ENCODE data around the gene HPSE2. TPM values are rescaled to one million over a fixed set of nuclear protein-coding genes. Genes with fewer than 3 reads are reported as not detected.

The HPSE2 gene
- total RNA-seq, 1 donor from 2014 or later: 0.10 TPM

DNA sequence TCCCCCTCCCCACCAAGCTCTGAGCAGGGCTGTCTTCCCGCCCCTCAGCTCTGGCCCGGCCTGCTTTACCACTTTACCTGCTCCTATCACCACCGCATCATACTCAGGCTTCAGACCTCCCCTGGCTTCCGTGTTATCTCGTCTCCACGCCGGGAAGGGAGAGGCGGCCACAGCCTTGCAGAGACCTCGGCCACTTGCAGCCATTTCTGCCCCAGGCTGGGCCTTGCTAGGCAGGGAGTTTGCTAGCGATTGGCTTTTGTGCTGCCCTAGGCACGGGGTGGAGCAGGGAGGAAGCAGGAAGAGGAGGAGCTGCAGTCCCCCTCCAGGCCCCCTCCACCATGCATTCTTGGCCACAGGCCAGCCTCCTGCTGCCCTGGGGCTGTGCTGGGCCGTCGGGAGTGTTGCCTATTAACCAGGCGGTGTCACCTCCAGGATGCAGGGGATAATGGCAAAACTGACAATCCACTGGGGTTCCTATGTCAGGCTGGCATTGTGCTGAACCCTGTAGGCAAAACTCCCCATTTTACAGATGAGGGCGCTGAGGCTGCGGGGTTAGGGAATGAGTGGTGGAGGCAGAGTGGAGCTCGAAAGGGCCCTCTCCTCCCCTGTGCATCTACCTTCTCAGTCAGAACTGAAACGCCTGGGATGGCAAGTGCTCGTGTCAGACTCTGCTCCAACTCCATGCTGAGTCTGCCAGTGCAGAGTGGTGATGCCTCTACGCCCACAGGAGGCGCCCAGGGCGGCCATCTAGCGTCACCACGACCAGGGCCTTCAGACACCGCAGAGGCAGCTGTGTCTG is 820.5 kb downstream of the HPSE2 start, which contains the start of gene PYROXD2:
Gene PYROXD2, minus strand, starts transcription at position 251 of the 799 bp plus-strand sequence. Its CDS starts 47 bp downstream, at position 204.
- H3K27me3 Mint-ChIP-seq: no peaks in the 10 kb centered on the region
- DNase-seq (ENCODE audit: low spot score, unreplicated experiment): peak; percentile 45
- H3K4me3 Mint-ChIP-seq (ENCODE audit: low read depth): peak within 1 kb of the TSS; percentile 92
- peaks cover 4% of the 10 kb centered on the region for H3K36me3 Mint-ChIP-seq (ENCODE audit: insufficient read depth)
- no peak for TF ChIP-seq CTCF (IDR thresholded peaks at IDR 0.05; ENCODE audit: unreplicated experiment)
- H3K4me1 Mint-ChIP-seq (ENCODE audit: low read depth): peaks cover 2% of the 10 kb centered on the region
- no peaks in the 10 kb centered on the region for H3K9me3 Mint-ChIP-seq (ENCODE audit: low read depth)
- H3K27ac Mint-ChIP-seq: peak within 1 kb of the TSS; percentile 97

GRCh38 chr10:98414578-98414931 is 821.1 kb downstream of the HPSE2 start:
- TF ChIP-seq CTCF (IDR thresholded peaks at IDR 0.05; ENCODE audit: unreplicated experiment): no peak
- Mint-ChIP-seq H3K36me3 (ENCODE audit: insufficient read depth) (peaks cover 2% of the 10 kb centered on the region), H3K27ac (peak overlapping the region; percentile 97), H3K4me3 (ENCODE audit: low read depth) (peak overlapping the region; percentile 92), H3K4me1 (ENCODE audit: low read depth) (peaks cover 2% of the 10 kb centered on the region), H3K27me3 (no peaks in the 10 kb centered on the region), H3K9me3 (ENCODE audit: low read depth) (no peaks in the 10 kb centered on the region)
- DNase-seq (ENCODE audit: low spot score, unreplicated experiment): no peak

DNA sequence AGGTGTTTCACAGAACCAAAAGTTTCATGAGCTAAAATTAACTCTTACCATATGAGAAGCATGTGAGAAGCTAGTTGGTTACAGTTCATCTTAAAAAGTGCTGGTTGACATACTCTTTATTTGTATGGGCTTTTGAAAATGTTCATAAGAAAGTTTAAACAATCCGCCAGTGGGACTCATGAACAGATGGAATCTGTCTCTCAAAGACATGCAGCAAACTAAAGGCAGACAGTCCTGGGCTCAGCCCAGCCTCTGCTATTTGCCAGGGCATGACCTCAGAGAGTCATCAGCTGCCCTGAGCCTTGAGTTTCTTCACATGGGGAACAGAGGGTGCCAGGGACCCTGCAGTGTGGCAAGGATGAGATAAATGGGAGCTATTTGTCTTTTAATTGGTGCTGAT is 823.9 kb downstream of the HPSE2 start:
- Mint-ChIP-seq H3K4me1 (ENCODE audit: low read depth) (peaks cover 4% of the 10 kb centered on the region), H3K27ac (no peak overlapping the region), H3K27me3 (no peaks in the 10 kb centered on the region), H3K4me3 (ENCODE audit: low read depth) (no peak overlapping the region), H3K36me3 (ENCODE audit: insufficient read depth) (no peaks in the 10 kb centered on the region), H3K9me3 (ENCODE audit: low read depth) (no peaks in the 10 kb centered on the region)
- no peak for DNase-seq (ENCODE audit: low spot score, unreplicated experiment)
- no peak for TF ChIP-seq CTCF (IDR thresholded peaks at IDR 0.05; ENCODE audit: unreplicated experiment)

GRCh38 chr10:98411166-98411565 is 824.5 kb downstream of the HPSE2 start:
- Mint-ChIP-seq H3K4me3 (ENCODE audit: low read depth) (no peak overlapping the region), H3K9me3 (ENCODE audit: low read depth) (no peaks in the 10 kb centered on the region), H3K27me3 (no peaks in the 10 kb centered on the region), H3K27ac (no peak overlapping the region), H3K36me3 (ENCODE audit: insufficient read depth) (no peaks in the 10 kb centered on the region), H3K4me1 (ENCODE audit: low read depth) (peaks cover 4% of the 10 kb centered on the region)
- no peak for TF ChIP-seq CTCF (IDR thresholded peaks at IDR 0.05; ENCODE audit: unreplicated experiment)
- DNase-seq (ENCODE audit: low spot score, unreplicated experiment): no peak

DNA sequence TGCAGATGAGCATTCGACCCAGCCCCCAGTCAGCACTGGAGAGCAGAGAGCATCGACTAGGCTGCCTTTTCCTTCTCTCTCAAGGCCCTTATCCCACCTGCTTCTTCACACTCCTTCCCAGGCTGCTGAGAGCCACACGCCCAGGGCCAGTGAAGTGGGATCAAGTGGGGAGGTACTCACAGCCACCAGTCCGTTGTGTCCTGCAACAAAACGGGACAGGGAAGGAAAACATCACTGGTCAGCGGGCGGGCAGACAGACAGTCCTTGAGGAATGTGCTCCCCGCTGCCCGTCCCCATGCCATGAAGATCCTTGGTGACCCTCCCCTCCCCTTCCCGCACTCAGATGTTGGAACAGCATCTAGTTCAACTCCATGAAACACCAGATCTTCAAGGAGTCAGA is 824.9 kb downstream of the HPSE2 start:
- Mint-ChIP-seq H3K4me3 (ENCODE audit: low read depth) (no peak overlapping the region), H3K4me1 (ENCODE audit: low read depth) (peaks cover 4% of the 10 kb centered on the region), H3K36me3 (ENCODE audit: insufficient read depth) (no peaks in the 10 kb centered on the region), H3K27me3 (no peaks in the 10 kb centered on the region), H3K27ac (no peak overlapping the region), H3K9me3 (ENCODE audit: low read depth) (no peaks in the 10 kb centered on the region)
- TF ChIP-seq CTCF (IDR thresholded peaks at IDR 0.05; ENCODE audit: unreplicated experiment): no peak
- no peak for DNase-seq (ENCODE audit: low spot score, unreplicated experiment)
